ENCODE results near the gene GALR2.

GALR2 gene

GRCh38 chr17:76091526-76092286, 17.1 kb downstream of the GALR2 start:
- Mint-ChIP-seq H3K4me1 (no peaks in the 10 kb centered on the region), H3K4me3 (no peak overlapping the region), H3K27me3 (ENCODE audit: low read depth, poor library complexity) (no peaks in the 10 kb centered on the region), H3K9me3 (no peaks in the 10 kb centered on the region), H3K36me3 (ENCODE audit: low read depth) (peaks cover 35% of the 10 kb centered on the region), H3K27ac (peak overlapping the region; percentile 38)
- TF ChIP-seq CTCF (IDR thresholded peaks at IDR 0.05): no peak
- DNase-seq: no peak

GRCh38 chr17:76092526-76093413, 18.2 kb downstream of the GALR2 start:
- H3K4me3 Mint-ChIP-seq: no peak overlapping the region
- no peak for TF ChIP-seq CTCF (IDR thresholded peaks at IDR 0.05)
- peaks cover 45% of the 10 kb centered on the region for H3K36me3 Mint-ChIP-seq (ENCODE audit: low read depth)
- no peak overlapping the region for H3K27ac Mint-ChIP-seq
- no peak for DNase-seq
- H3K27me3 Mint-ChIP-seq (ENCODE audit: low read depth, poor library complexity): no peaks in the 10 kb centered on the region
- no peaks in the 10 kb centered on the region for H3K4me1 Mint-ChIP-seq
- H3K9me3 Mint-ChIP-seq: no peaks in the 10 kb centered on the region

- no peak overlapping the region for H3K27ac Mint-ChIP-seq
- no peaks in the 10 kb centered on the region for H3K4me1 Mint-ChIP-seq
- no peaks in the 10 kb centered on the region for H3K27me3 Mint-ChIP-seq (ENCODE audit: low read depth, poor library complexity)
- no peak for DNase-seq
- no peak for TF ChIP-seq CTCF (IDR thresholded peaks at IDR 0.05)
- H3K36me3 Mint-ChIP-seq (ENCODE audit: low read depth): peaks cover 48% of the 10 kb centered on the region
- no peak overlapping the region for H3K4me3 Mint-ChIP-seq
- no peaks in the 10 kb centered on the region for H3K9me3 Mint-ChIP-seq
These were observed 19.5 kb downstream of the GALR2 start for GRCh38 chr17:76094046-76094445.

- H3K4me1 Mint-ChIP-seq: no peaks in the 10 kb centered on the region
- DNase-seq: no peak
- peaks cover 60% of the 10 kb centered on the region for H3K36me3 Mint-ChIP-seq (ENCODE audit: low read depth)
- TF ChIP-seq CTCF (IDR thresholded peaks at IDR 0.05): no peak
- H3K9me3 Mint-ChIP-seq: no peaks in the 10 kb centered on the region
- H3K4me3 Mint-ChIP-seq: no peak overlapping the region
- no peaks in the 10 kb centered on the region for H3K27me3 Mint-ChIP-seq (ENCODE audit: low read depth, poor library complexity)
- no peak overlapping the region for H3K27ac Mint-ChIP-seq
These were observed 21.4 kb downstream of the GALR2 start for GRCh38 chr17:76095943-76096342.

GRCh38 chr17:76097716-76098295, 23.2 kb downstream of the GALR2 start:
- DNase-seq: no peak
- H3K27me3 Mint-ChIP-seq (ENCODE audit: low read depth, poor library complexity): no peaks in the 10 kb centered on the region
- peaks cover 3% of the 10 kb centered on the region for H3K4me1 Mint-ChIP-seq
- H3K36me3 Mint-ChIP-seq (ENCODE audit: low read depth): peaks cover 69% of the 10 kb centered on the region
- TF ChIP-seq CTCF (IDR thresholded peaks at IDR 0.05): no peak
- H3K27ac Mint-ChIP-seq: no peak overlapping the region
- no peak overlapping the region for H3K4me3 Mint-ChIP-seq
- no peaks in the 10 kb centered on the region for H3K9me3 Mint-ChIP-seq
